Measurements from ENCODE around the gene IL13.
A peak's percentile ranks its signal among the peaks of the same experiment; 100 is the strongest.
"Not testable (repeated sequence)": the region's sequence is repeated elsewhere in the genome, so short reads cannot be mapped to it uniquely, and the experiment has no call there.

Gene IL13

DNA sequence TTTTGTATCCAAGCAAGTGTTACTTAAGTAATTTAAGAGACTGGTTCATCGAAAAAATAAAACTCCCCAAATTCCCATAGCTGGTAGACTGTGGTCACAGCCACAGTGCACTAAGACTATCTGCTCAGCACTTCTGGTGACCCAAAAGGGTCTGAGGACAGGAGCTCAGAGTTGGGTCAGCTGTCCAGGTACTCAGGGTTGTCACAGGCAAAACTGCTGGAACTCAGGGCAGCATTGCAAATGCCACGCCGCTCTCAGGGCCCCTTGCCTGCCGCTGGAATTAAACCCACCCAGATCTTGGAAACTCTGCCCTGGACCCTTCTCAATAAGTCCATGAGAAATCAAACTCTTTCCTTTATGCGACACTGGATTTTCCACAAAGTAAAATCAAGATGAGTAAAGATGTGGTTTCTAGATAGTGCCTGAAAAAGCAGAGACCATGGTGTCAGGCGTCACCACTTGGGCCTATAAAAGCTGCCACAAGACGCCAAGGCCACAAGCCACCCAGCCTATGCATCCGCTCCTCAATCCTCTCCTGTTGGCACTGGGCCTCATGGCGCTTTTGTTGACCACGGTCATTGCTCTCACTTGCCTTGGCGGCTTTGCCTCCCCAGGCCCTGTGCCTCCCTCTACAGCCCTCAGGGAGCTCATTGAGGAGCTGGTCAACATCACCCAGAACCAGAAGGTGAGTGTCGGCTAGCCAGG is at the start of gene IL13:
Gene IL13 (plus strand): TSS at position 498 of the 705 bp plus-strand sequence. CDS start 14 bp downstream, at position 512.
- no peak for DNase-seq

DNA sequence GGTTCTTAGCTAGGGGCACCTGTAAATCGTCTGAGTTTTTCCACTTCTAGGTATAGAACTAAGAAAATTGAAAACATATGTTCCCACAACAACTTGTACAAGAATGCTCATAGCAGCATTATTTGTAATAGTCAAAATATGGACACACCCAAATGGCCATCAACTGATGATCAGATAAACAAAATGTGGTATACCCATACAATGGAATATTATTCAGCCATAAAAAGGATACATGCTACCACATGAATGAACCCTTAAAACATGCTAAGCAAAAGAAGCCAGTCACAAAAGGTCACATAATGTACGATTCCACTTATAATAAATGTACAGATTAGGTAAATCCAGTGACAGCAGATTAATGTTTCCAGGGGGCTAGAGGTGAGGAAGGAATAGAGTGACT is 46.0 kb upstream of the IL13 start:
- no peak for DNase-seq

DNA sequence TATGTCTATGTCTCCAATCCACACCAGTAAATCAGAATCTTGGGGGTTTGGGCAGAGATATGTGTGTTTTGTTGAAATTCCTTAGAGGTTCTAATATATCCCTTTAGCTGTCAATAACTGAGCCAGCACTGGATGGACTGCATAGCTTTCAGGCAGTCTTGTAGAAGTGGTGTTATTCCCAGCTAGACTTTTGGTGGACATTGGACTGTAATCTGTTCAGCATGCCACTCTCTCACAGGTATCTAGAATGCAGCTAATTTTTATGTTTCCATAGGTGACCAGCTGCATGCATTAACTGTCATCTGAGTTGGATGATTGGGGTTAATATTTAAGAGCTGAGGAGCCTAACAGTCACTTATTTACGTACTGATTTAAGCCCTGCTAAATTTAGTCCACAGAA is 45.1 kb upstream of the IL13 start:
- DNase-seq = no peak

DNA sequence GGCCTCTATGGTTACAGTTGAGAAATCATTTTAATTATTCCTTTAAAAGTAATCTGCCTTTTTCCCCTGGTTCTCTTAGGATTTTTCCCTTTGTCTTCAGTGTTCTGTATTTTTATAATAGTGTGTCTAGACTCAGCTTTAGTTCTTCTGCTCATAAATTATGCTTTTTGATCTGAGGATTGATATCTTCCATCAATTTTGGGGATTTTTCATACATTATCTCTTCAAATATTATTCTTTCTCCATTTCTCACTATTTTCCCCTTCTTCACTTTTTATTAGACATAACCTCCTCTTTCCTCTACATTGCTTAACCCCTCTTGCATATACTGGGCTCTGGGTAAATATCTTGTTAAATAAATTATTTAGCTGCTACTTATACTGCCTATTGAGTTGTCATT is 36.3 kb upstream of the IL13 start:
- DNase-seq = no peak

DNA sequence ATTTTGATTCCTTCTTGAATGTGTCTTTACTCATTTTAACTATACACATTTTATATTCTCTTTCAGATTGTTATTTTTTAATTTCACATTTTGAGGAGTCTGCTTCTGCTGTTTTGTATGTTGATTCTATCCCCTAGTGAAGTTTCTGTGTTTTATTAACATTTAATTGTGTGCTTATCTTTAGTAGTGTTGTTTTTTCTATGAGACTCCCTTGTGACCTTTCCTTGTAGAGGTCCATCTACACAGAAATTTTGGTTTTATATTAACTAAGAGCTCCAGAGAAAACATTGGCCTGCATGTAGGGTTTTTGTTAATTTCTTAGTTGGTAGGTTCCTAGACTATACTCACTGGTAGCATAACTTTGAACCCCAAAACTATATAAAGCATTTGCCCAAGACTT is 35.4 kb upstream of the IL13 start:
- no peak for DNase-seq

DNA sequence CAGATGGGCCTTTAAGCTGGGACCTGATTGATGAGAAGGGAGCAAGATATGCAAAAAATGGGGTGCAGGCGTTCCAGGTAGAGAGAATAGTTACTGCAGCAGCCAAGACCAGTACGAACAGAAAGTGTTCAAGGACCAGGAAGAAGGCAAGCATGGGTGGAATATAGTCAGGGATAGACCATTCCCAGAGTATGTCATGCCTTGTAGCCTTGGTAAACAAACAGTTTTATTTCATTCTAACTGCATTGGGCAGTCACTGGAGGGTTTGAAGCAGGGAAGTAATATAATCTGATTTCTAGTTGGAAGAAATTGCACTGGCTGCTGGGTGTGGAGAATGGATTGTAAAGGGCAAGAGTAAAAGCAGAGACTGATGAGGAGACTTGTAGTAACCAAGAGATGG is 30.5 kb upstream of the IL13 start:
- no peak for DNase-seq

DNA sequence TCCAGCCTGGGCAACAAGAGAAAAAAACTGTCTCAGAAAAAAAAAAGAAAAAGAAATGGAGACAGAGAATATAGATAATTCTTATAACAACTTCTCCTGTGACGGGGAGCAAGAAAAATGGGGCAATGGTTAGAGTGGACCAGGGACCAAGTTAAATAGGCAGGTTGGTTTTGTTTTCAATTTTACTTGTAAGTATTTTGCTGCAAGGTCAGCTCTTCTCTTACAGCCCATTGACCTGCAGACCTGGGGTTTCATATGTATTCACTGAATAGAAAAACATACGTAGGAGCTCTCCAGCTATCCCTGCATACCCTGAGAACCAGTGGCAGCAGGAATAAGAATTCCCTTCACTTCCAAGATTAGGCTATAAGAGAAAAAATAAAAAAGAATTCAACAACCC is 29.2 kb upstream of the IL13 start:
- no peak for DNase-seq

DNA sequence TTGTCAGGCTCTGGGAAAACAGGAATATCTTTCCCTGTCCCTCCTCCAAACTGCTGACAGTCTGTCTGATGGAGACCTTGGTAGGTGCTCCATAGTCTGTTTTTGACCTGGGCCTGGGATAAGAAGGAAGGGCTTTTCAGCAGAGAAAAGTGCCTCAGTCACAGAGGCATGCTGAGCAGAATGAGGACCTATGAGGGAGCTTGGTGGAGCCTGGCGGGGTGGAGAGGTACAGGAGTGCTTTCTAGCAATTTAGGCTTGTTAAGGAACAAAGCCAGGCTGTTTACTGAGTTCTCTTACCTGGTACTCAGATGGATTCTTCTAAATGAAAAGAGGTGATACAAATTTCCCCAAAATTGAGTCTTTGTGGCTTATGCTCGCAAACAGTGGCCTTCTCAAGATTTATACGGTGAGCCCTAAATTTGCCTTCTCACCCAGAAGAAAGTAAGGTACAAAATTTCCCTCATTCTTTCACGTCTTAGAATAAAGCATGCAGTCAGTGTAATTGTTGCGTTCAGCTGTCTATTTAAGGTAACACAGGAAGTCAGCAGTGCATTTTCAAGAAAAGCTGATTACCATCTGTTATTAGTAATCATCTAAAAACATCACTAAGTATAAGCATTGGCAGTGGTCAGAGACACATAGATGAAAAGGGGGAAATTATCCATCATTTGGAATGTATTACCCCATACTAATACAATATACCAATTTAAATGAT is 28.6 kb upstream of the IL13 start:
- no peak for DNase-seq

DNA sequence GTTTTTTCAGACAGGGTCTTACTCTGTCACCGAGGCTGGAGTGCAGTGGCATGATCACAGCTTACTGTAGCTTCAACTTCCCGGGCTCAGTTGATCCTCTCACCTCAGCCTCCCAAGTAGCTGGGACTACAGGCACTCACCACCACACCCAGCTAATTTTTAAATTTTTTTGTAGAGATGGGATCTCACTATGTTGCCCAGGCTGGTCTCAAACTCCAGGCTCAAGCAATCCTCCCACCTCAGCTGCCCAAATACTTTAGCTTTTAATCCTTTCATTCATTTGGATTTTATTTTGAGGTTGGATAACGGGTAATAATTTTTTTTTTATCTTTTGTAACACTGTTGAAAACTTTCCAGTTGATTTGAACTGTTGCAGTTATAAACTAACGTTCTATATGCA is 24.4 kb upstream of the IL13 start:
- DNase-seq = not testable (repeated sequence)

DNA sequence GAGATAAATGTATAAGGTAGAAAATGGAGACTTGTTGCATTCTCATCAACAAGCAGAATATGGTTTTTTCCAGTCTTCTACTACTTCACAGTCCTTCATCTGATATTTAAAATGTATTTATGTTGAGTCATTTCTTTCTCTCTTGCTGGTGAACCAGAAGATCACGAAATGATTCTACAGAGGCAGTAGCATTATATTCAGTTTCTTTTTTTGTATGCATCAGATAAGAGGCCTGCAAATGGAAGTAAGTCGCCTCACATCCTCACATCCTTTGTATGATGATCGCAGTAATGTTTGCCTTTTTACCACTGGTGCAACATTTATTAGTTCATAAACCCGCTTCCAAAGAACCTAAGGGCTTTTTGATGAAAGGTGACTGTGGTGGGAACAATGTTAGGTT is 22.1 kb upstream of the IL13 start:
- no peak for DNase-seq

DNA sequence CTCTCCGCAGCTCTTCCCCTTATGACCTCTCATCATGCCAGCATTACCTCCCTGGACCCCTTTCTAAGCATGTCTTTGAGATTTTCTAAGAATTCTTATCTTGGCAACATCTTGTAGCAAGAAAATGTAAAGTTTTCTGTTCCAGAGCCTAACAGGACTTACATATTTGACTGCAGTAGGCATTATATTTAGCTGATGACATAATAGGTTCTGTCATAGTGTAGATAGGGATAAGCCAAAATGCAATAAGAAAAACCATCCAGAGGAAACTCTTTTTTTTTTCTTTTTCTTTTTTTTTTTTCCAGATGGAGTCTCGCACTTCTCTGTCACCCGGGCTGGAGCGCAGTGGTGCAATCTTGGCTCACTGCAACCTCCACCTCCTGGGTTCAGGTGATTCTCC is 20.7 kb upstream of the IL13 start:
- DNase-seq = no peak

DNA sequence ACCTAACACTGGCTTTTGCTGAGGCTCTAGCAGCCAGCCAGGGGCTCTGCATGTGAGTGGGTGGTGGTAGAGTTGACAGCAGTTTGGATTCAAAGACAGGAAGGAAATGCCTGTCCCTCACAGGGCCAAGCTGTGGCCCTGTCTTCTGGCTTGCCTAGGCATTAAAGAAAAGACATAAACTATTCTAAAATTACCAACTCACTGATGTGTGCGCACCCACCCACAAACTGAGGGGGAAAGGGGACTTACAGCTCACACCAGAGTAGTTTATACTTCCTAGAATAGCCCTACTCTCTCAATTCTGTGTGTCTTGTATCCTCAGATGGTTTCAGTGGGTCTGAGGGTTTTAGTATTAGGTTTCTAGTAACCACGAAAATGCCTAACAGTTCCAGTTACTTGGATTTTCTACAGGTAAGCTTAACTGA is 18.3 kb upstream of the IL13 start:
- no peak for DNase-seq

DNA sequence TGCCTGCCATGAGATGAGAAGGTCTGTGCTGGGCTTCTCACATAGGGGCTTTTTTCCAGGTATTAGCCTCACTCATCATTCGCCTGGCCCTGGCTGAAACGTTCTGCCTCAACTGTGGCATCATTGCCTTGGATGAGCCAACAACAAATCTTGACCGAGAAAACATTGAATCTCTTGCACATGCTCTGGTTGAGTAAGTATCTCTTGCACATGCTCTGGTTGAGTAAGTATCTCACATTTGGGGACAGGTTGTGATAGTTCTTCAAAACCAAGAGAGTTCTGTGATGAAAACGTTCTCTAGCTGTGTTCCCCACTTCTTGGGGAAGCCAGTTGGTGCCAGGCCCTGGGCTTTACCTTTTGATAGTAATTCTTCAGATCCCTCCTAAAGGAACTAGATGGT is 17.4 kb upstream of the IL13 start:
- no peak for DNase-seq

DNA sequence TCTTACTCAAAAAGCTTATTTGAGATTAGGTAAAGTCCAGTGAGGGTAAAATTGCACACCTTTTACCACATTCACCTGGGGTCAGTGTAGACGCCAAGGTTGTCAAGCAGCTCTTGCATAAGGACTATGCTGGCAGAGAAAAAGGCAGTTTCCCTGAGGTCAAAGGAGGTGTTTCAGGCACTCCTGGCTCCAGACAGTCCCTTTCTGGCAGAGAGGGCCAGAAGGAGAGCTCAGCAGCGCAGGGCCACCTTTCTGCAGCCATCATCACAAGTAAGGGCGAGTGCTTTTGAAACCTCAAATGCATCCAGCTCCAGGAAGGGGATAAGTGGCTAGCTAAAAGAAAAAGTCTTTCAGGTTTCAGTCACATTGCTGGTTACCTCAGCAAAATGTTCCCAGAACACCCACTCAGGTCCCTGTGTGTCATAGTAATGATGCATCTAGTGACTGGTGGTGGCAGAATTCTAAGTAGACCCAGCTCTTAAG is 16.7 kb upstream of the IL13 start:
- no peak for DNase-seq

DNA sequence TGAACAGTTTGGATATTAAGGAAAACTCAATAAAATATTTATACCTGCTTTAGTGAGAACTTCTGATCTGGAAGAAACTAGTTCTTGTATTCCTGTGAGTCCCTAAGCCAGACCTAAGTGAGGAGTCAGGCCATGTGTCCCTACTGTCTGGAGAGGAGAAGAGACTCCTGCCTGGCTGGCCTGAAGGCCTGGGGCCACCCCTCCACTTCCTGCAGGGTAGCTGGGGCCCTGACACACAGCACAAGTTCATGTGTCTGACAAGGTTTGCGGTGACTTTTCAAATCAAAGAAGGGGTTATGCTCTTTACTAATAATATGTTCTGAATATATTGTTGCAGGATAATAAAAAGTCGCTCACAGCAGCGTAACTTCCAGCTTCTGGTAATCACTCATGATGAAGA is 16.1 kb upstream of the IL13 start:
- DNase-seq = no peak

DNA sequence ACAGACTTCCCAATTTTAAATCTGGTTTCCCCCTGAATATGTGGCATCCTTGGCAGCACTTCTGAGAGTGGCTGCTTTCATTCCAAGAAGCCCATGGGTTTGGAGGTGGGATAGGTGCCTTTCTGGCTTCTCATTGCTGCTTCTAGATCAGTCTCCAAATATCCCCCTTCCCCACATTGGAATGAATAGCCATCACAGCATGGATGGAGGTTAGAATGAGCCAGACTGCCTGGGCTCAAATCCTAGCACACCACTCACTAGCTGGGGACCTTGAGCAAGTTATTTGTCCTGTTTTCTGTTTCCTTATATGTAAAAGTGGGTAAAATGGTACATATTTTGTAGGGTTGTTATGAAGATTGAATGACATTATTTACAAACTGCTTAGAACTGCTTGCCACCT is 13.8 kb upstream of the IL13 start:
- DNase-seq = no peak

DNA sequence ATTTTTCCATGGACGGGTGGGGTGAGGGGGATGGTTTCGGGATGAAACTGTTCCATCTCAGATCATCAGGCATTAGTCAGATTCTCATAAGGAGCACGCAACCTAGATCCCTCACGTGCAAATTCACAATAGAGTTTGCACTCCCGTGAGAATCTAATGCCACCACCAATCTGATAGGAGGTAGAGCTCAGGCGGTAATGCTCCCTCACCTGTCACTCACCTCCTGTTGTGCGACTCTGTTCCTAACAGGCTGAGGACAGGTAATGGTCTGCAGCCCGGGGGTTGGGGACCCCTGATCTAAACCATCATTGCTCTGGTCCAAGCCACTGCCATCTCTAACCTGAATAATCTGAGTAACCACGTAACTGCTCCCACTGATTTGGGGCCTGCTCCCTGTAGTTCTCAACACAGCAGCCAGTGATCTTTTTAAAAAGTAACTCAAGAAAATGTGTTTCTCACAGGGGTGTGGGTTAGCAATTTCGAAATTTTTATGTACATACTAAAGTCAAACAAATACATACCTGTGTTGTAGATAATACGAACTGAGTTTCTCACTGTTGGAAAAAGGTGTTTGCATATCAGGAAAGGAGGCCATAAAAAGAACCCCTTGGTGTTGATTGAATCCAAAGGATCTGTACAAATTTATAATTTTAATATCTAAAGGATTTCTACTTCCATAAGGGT is 11.2 kb upstream of the IL13 start:
- no peak for DNase-seq

DNA sequence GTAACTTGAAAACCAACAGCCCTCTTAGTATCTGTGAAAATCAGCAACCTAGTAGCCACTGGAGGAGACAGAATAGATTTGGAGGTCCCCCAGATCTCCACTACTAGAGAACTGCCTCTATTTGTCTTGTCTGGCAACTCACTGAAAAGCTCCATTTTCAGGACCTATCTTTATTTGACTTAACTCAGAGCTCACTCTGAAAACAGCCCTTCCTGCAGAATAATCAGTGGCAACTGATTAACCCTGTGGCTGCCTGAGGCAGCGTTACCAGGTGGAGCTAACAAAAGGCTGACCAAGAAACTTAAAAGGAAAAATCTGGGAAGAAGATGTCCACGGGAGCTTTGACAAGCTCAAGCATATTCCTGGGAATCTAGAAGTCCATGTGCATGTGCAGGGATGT is 10.5 kb upstream of the IL13 start:
- DNase-seq = no peak

DNA sequence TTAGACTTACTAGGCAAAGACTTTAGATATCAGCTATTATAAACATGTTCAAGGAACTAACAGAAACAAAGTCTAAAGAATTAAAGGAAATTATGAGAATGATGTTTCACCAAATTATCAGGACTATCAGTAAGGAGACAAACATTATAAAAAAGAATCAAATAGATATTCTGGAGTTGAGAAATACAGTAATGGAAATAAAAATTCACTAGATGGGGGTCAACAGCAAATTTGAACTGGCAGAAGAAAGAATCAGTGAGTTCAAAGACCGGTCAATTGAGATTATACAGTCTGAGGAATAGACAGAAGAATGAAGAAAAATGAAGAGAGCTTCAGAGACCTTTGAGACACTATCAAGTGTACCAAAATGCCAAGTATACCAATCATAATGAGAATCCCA is 9.6 kb upstream of the IL13 start:
- no peak for DNase-seq

DNA sequence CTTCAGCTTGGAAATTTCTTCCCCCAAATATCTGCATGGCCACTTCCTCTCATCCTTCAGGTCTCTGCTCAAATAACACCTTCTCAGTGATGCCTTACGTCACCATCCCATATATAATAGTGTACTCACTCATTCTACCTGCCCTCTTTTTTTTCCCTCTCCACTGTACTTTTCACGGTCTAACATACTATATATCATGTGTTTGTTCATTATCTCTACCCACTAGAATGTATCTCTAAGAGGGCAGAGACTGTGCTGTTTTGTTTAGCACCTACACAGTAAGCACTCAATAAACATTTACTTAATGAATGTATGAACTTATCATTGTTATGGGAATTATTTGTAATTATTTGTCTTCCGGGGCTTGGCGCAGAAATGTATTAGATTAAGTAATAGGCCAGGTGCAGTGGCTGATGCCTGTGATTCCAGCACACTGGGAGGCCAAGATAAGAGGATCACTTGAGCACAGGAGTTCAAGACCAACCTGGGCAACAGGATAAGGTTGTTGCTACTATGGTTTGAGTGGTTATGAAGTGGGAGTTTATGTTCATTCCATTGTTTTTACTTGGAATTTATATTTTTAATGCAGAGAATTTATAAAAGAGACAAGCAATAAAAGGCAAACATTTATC is 6.0 kb upstream of the IL13 start:
- DNase-seq = peak; percentile 47

DNA sequence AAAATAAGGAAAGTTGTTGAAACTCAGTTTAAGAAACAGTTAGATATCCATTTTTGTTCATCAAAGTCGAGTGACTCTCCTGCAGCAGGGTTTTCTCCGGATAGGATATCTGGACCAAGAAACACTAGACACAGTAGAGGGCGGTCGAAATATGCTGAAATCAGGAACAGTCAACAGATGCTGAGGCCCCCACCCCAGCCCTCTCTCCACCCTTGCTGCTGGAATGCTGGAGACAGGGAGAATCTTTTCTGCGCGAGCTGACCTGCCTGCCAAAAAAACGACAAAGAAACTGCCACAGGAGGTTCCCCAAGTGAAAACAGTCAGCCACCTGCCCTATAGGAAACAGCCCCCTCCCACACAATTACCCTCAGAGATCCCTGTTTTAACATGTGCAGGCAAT is 4.3 kb upstream of the IL13 start:
- no peak for DNase-seq

DNA sequence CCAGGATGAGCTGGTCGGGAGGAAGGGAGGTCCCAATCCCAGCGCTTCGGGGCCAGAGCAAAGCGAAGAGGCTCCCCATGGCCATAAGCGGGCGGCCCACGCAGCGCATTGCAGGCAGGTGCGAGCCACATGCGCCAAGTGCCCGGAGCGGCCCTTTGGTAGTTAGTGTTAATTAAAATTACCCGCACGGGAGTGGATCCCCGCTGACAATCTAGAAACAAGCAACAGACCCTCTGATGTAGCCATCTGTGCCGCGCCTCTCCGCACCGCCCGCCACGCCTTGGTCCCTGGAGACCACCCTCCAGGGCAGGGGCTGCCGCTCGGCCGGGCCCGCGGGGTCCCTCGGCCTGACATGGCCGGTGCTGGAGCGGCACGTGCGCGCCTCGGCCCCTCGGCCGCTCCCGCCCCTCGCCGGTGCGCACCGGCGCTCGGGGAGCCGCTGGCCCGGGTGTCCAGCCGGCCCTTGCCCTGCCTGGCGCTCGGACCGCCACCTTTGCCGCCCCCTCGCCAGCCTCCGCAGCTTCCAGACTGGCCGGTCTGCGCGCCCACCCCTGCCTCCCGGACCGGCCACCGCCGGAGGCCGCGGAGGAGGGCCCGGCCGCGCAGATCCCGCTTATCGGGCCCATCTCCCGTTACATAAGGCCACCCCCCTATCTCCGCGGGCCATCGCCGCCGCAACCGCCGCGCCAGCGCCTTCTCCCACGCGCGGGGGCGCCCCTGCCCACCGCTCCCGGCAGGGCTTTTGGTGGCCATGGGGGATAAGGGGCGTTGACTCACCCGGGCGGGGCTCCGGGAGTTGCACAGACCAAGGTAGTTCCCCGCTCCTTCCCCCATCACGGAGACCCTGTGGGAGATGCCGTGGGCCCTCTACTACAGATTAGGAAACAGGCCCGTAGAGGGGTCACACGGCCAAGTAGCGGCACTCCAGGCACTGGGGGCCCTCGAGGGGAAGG is 1.9 kb upstream of the IL13 start:
- DNase-seq = no peak
